Hepatocyte (in vitro differentiated cells): ENCODE data around the gene TENM4. TPM values are rescaled to one million over a fixed set of nuclear protein-coding genes. Genes with fewer than 3 reads are reported as not detected.

ENCODE experiments used
- DNase-seq: peaks from one replicate; pipeline ENCODE4 v3.0.0-alpha.2; 2016; ENCODE audit warnings: low spot score
- H2AFZ ChIP-seq: fragments of 200-600 bp; sonication (generic); 2 replicates; pipeline ENCODE4 v1.6.0; 2016; ENCODE audit warnings: antibody characterized with exemption, mild to moderate bottlenecking
- H3K27ac ChIP-seq: fragments of 200-600 bp; sonication (generic); 2 replicates; pipeline ENCODE4 v1.5.1; 2016; ENCODE audit warnings: mild to moderate bottlenecking
- H3K27me3 ChIP-seq: fragments of 200-600 bp; sonication (generic); 2 replicates; pipeline ENCODE4 v1.6.1; 2016
- H3K36me3 ChIP-seq: fragments of 200-600 bp; sonication (generic); replicated peaks from 2 replicates; pipeline ENCODE4 v1.5.1; 2016; ENCODE audit warnings: low read depth; ENCODE audit not compliant: insufficient read depth
- H3K4me1 ChIP-seq: fragments of 200-600 bp; sonication (generic); 2 replicates; pipeline ENCODE4 v1.5.1; 2016; ENCODE audit warnings: mild to moderate bottlenecking, moderate library complexity; ENCODE audit not compliant: insufficient read depth
- H3K4me2 ChIP-seq: fragments of 200-600 bp; sonication (generic); 2 replicates; pipeline ENCODE4 v1.6.0; 2016
- H3K4me3 ChIP-seq: fragments of 200-600 bp; sonication (generic); 2 replicates; pipeline ENCODE4 v1.5.1; 2016; ENCODE audit warnings: mild to moderate bottlenecking
- H3K79me2 ChIP-seq: fragments of 200-600 bp; sonication (generic); 2 replicates; pipeline ENCODE4 v1.6.0; 2017; ENCODE audit warnings: mild to moderate bottlenecking
- H3K9me2 ChIP-seq: fragments of 200-600 bp; sonication (generic); replicated peaks from 2 replicates; pipeline ENCODE4 v1.6.0; 2017; ENCODE audit warnings: mild to moderate bottlenecking; ENCODE audit not compliant: insufficient read depth
- H3K9me3 ChIP-seq: fragments of 200-600 bp; sonication (generic); 2 replicates; pipeline ENCODE4 v1.5.1; 2016; ENCODE audit warnings: low read depth, mild to moderate bottlenecking
- H4K20me1 ChIP-seq: fragments of 200-600 bp; sonication (generic); 2 replicates; pipeline ENCODE4 v1.6.0; 2016; ENCODE audit warnings: mild to moderate bottlenecking; ENCODE audit not compliant: insufficient read depth, poor library complexity, severe bottlenecking
- EZH2 ChIP-seq: fragments of 200-600 bp; sonication (generic); IDR thresholded peaks from 2 replicates; pipeline ENCODE4 v1.6.1; 2016; ENCODE audit warnings: antibody characterized with exemption, mild to moderate bottlenecking, borderline replicate concordance
- EZH2phosphoT487 ChIP-seq: fragments of 200-600 bp; sonication (generic); IDR thresholded peaks from one replicate; pipeline ENCODE4 v1.6.1; 2018; ENCODE audit warnings: antibody characterized with exemption, mild to moderate bottlenecking, low read depth, moderate library complexity; ENCODE audit not compliant: unreplicated experiment, severe bottlenecking
- WGBS: methylation state at CpG from one replicate; pipeline ENCODE4 v1.1.6; 2016; ENCODE audit warnings: low lambda C conversion rate; ENCODE audit errors: missing lambda C conversion rate; 5-methylcytosine and 5-hydroxymethylcytosine counted together
- polyA plus RNA-seq: library from polyadenylated mRNA; unstranded; fragments of >200 nt; fragmentation: Nextera tagmentation; extraction: Ambion mirVana; gene quantifications from 2 replicates; pipeline ENCODE4 v1.2.1, GENCODE V29; 2016
- total RNA-seq: library from RNA; depleted of rRNA; stranded (reverse); fragments of >200 nt; gene quantifications from 2 replicates; pipeline ENCODE4 v1.2.3, GENCODE V29; 2014
- TF ChIP-seq, protein P1 (sequence below): fragments of 200-600 bp; sonication (generic); IDR thresholded peaks from 2 replicates; pipeline ENCODE4 v1.5.1; 2016; ENCODE audit warnings: antibody characterized with exemption, mild to moderate bottlenecking; ENCODE audit not compliant: poor library complexity

TENM4 gene
- total and polyA plus RNA-seq, 2 experiments from 2014 or later, result 18.4 to 18.7 TPM

GRCh38 chr11:79129702-79130101 is 311.1 kb downstream of the TENM4 start:
- Histone ChIP-seq H3K9me3 (no peaks in the 10 kb centered on the region), H3K4me1 (no peaks in the 10 kb centered on the region), H4K20me1 (no peaks in the 10 kb centered on the region), H3K79me2 (no peaks in the 10 kb centered on the region), H3K9me2 (no peaks in the 10 kb centered on the region), H3K4me2 (no peak overlapping the region), H2AFZ (no peak overlapping the region), H3K27me3 (no peaks in the 10 kb centered on the region), H3K27ac (no peak overlapping the region), H3K36me3 (no peaks in the 10 kb centered on the region), H3K4me3 (no peak overlapping the region)
- 93% methylated on average over 4 of the region's 4 CpGs for WGBS
- no peak for DNase-seq
- TF ChIP-seq, protein P1, sequence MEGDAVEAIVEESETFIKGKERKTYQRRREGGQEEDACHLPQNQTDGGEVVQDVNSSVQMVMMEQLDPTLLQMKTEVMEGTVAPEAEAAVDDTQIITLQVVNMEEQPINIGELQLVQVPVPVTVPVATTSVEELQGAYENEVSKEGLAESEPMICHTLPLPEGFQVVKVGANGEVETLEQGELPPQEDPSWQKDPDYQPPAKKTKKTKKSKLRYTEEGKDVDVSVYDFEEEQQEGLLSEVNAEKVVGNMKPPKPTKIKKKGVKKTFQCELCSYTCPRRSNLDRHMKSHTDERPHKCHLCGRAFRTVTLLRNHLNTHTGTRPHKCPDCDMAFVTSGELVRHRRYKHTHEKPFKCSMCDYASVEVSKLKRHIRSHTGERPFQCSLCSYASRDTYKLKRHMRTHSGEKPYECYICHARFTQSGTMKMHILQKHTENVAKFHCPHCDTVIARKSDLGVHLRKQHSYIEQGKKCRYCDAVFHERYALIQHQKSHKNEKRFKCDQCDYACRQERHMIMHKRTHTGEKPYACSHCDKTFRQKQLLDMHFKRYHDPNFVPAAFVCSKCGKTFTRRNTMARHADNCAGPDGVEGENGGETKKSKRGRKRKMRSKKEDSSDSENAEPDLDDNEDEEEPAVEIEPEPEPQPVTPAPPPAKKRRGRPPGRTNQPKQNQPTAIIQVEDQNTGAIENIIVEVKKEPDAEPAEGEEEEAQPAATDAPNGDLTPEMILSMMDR, result no peak
- TF ChIP-seq EZH2phosphoT487 (no peak), EZH2 (no peak)

DNA sequence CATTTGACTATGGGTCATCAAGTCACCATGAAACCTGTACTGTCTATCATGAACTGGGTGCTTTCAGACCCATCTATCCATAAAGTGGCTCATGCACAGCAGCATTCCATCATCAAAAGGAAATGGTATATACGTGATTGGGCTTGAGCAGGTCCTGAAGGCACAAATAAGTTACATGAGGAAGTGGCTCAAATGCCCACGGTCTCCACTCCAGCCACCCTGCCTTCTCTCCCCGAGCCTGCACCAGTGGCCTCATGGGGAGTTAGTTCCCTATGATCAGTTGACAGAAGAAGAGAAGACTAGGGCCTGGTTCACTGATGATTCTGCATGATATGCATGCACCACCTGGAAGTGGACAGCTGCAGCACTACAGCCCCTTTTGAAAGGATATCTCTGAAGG is 312.5 kb downstream of the TENM4 start:
- H4K20me1 ChIP-seq, result no peaks in the 10 kb centered on the region
- no peak overlapping the region for H3K4me3 ChIP-seq
- H3K27me3 ChIP-seq, result no peaks in the 10 kb centered on the region
- no peaks in the 10 kb centered on the region for H3K9me2 ChIP-seq
- H3K4me1 ChIP-seq, result no peaks in the 10 kb centered on the region
- H3K36me3 ChIP-seq, result no peaks in the 10 kb centered on the region
- TF ChIP-seq, protein P1, result no peak
- TF ChIP-seq EZH2 (no peak), EZH2phosphoT487 (no peak)
- no peaks in the 10 kb centered on the region for H3K79me2 ChIP-seq
- no peak overlapping the region for H3K27ac ChIP-seq
- WGBS, result 91% methylated on average over 3 of the region's 3 CpGs
- no peak for DNase-seq
- no peaks in the 10 kb centered on the region for H3K9me3 ChIP-seq
- no peak overlapping the region for H2AFZ ChIP-seq
- no peak overlapping the region for H3K4me2 ChIP-seq

- H3K4me3 ChIP-seq, result no peak overlapping the region
- no peak overlapping the region for H3K27ac ChIP-seq
- no peaks in the 10 kb centered on the region for H3K27me3 ChIP-seq
- no peak overlapping the region for H3K4me2 ChIP-seq
- no peak overlapping the region for H2AFZ ChIP-seq
- DNase-seq, result no peak
- TF ChIP-seq EZH2phosphoT487 (no peak), EZH2 (no peak)
- TF ChIP-seq, protein P1, result no peak
- no peaks in the 10 kb centered on the region for H3K4me1 ChIP-seq
- WGBS, result 60% methylated on average over 3 of the region's 3 CpGs
- H3K9me3 ChIP-seq, result no peaks in the 10 kb centered on the region
- H4K20me1 ChIP-seq, result no peaks in the 10 kb centered on the region
- no peaks in the 10 kb centered on the region for H3K36me3 ChIP-seq
- H3K79me2 ChIP-seq, result no peaks in the 10 kb centered on the region
- no peaks in the 10 kb centered on the region for H3K9me2 ChIP-seq
These were observed 318.1 kb downstream of the TENM4 start for GRCh38 chr11:79122759-79123158.

- no peaks in the 10 kb centered on the region for H3K9me3 ChIP-seq
- TF ChIP-seq EZH2, result no peak
- no peak for TF ChIP-seq EZH2phosphoT487
- TF ChIP-seq, protein P1, result no peak
- no peak overlapping the region for H3K27ac ChIP-seq
- H4K20me1 ChIP-seq, result no peaks in the 10 kb centered on the region
- no peaks in the 10 kb centered on the region for H3K36me3 ChIP-seq
- H3K79me2 ChIP-seq, result no peaks in the 10 kb centered on the region
- H2AFZ ChIP-seq, result no peak overlapping the region
- no peak overlapping the region for H3K4me2 ChIP-seq
- DNase-seq, result no peak
- H3K27me3 ChIP-seq, result no peaks in the 10 kb centered on the region
- WGBS, result 62% methylated on average over 4 of the region's 4 CpGs
- H3K9me2 ChIP-seq, result no peaks in the 10 kb centered on the region
- no peak overlapping the region for H3K4me3 ChIP-seq
- no peaks in the 10 kb centered on the region for H3K4me1 ChIP-seq
These were observed 319.5 kb downstream of the TENM4 start for GRCh38 chr11:79121351-79121750.
